Measurements from ENCODE around the gene PPM1B. TPM values are rescaled to one million over a fixed set of nuclear protein-coding genes. Genes with fewer than 3 reads are reported as not detected.

The PPM1B gene
- total RNA-seq = 6.7 and 9.8 TPM in 2 replicates

DNA sequence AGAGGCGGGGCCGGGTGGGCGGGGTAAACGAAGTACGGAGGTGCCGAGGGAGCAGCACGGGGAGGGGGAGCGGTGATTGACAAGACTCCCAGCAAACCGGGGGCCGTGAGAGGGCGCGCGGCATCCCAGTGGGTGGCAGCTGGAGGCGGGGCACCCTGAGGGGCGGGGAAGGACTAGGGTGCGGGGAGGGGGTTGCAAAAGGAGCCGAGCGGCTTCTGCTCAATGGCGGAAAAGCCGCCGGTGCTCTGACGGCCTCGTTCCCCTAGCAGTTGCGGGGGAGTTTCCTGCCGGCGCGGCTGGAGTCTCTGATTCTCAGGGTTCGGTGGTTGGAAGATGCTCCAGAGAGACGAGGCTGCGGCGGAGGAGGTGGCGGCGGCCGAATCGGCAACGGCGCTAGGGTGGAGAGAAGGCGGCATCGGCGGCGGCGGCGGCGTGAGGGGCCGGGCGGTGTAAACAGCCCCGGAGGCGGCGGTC is at the start of gene PPM1B:
TSS of gene PPM1B (plus strand) at position 195 of the 474 bp plus-strand sequence. CDS start 32,325 bp downstream, outside the sequence.

Other genes with a start within 250 kb of the PPM1B start
- gene LRPPRC, start 172.9 kb upstream of the PPM1B start, total RNA-seq = 47.4 and 56.6 TPM in 2 replicates
- not detected in 2 replicates for gene SLC3A1, start 106.6 kb downstream of the PPM1B start, total RNA-seq
- gene PREPL, start 192.6 kb downstream of the PPM1B start, total RNA-seq = 23.8 and 24.1 TPM in 2 replicates
- 2.5 and 3.8 TPM in 2 replicates for gene CAMKMT, start 193.1 kb downstream of the PPM1B start, total RNA-seq